Thyroid gland (tissue), 4 donors: Measurements from ENCODE around the gene ZKSCAN1.

Experiments
- CTCF ChIP-seq, 6 experiments: fragments of 200-600 bp in 3 of 6; fragments of 450-650 bp in 3 of 6; sonication (generic) in 3 of 6; IDR thresholded peaks; one replicate each; pipeline ENCODE4 v1.5.1; 2016 to 2019; ENCODE audit warnings: antibody characterized with exemption in 6 of 6, mild to moderate bottlenecking in 2 of 6, inconsistent platforms in 1 of 6, moderate library complexity in 1 of 6
- POLR2A ChIP-seq, 2 donors: fragments of 450-650 bp; IDR thresholded peaks; one replicate each; pipeline ENCODE4 v1.6.1; 2017; ENCODE audit warnings: antibody characterized with exemption in 2 of 2, mild to moderate bottlenecking in 2 of 2, moderate library complexity in 1 of 2

- TF ChIP-seq CTCF (IDR thresholded peaks at IDR 0.05) (no peak), POLR2A (IDR thresholded peaks at IDR 0.05) (no peak)
These were observed 1.9 kb downstream of the ZKSCAN1 start for GRCh38 chr7:100017300-100017699.
